GM23248 (cell line): ENCODE data around the gene CCDC28B.

ENCODE experiments used
- EZH2 ChIP-seq: fragments of 200-600 bp; sonication (generic); IDR thresholded peaks from 2 replicates; pipeline ENCODE4 v1.6.1; 2018; ENCODE audit warnings: antibody characterized with exemption, mild to moderate bottlenecking; ENCODE audit not compliant: insufficient read depth, poor library complexity, severe bottlenecking
- EZH2phosphoT487 ChIP-seq: fragments of 200-600 bp; sonication (generic); IDR thresholded peaks from 2 replicates; pipeline ENCODE4 v1.6.1; 2018; ENCODE audit warnings: antibody characterized with exemption, moderate library complexity, mild to moderate bottlenecking, low read depth; ENCODE audit not compliant: insufficient read depth

DNA sequence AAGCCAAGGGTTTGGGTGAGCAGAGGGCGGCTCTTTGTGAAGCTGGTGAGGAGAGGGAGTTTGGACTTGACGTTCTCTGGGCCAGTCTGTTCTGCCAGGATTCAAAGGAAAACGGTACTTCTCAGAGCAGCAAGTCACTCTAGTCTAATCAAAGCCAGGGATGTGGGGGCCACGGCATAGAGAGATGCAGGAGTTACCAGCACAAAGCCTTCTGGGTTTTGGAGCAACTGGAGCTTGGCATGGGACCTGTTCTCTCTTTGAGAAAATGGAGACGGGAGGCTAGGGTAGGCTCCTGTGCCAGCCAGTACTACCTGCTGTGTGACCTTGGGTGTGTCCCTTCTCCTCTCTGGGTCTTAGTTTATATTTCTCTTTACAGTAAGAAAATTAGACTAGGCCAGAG, 18.8 kb upstream of the CCDC28B start:
- TF ChIP-seq EZH2phosphoT487 (no peak), EZH2 (no peak)
